Parathyroid adenoma (tissue), 2 donors: ENCODE measurements around the gene CEP152.

ENCODE experiments used
- H2AFZ ChIP-seq: fragments of 300-600 bp; sonication (generic); one replicate; pipeline ENCODE4 v1.7.0; 2017; ENCODE audit warnings: antibody characterized with exemption, mild to moderate bottlenecking
- H3K27ac ChIP-seq: fragments of 300-600 bp; sonication (generic); one replicate; pipeline ENCODE4 v1.7.0; 2017
- H3K27me3 ChIP-seq: fragments of 300-600 bp; sonication (generic); one replicate; pipeline ENCODE4 v1.7.0; 2017; ENCODE audit warnings: low read length; ENCODE audit not compliant: control insufficient read depth, insufficient read depth
- H3K36me3 ChIP-seq: fragments of 300-600 bp; sonication (generic); one replicate; pipeline ENCODE4 v1.7.0; 2017; ENCODE audit warnings: low read length; ENCODE audit not compliant: control insufficient read depth, insufficient read depth
- H3K4me1 ChIP-seq: fragments of 300-600 bp; sonication (generic); one replicate; pipeline ENCODE4 v1.7.0; 2017; ENCODE audit warnings: control low read depth
- H3K4me2 ChIP-seq: fragments of 300-600 bp; sonication (generic); one replicate; pipeline ENCODE4 v1.7.0; 2017; ENCODE audit warnings: low read length
- H3K4me3 ChIP-seq: fragments of 300-600 bp; sonication (generic); one replicate; pipeline ENCODE4 v1.7.0; 2017; ENCODE audit warnings: low read depth, low read length
- H3K79me2 ChIP-seq: fragments of 300-600 bp; sonication (generic); one replicate; pipeline ENCODE4 v1.7.0; 2017; ENCODE audit warnings: control low read depth
- H3K9ac ChIP-seq: fragments of 300-600 bp; sonication (generic); one replicate; pipeline ENCODE4 v1.7.0; 2017; ENCODE audit warnings: mild to moderate bottlenecking
- H3K9me3 ChIP-seq: fragments of 300-600 bp; sonication (generic); one replicate; pipeline ENCODE4 v1.7.0; 2017; ENCODE audit warnings: low read length; ENCODE audit not compliant: control insufficient read depth
- CTCF ChIP-seq: fragments of 300-600 bp; sonication (generic); IDR thresholded peaks from one replicate; pipeline ENCODE4 v1.7.0; 2017; ENCODE audit warnings: antibody characterized with exemption, mild to moderate bottlenecking
- donor health status: primary hyperparathyroidism.

CEP152 gene

GRCh38 chr15:48811325-48811958 is 573 bp upstream of the CEP152 start:
- peak overlapping the region; percentile 89 for H2AFZ ChIP-seq
- no peak for TF ChIP-seq CTCF
- no peaks in the 10 kb centered on the region for H3K27me3 ChIP-seq
- no peak overlapping the region for H3K9ac ChIP-seq
- H3K9me3 ChIP-seq = no peaks in the 10 kb centered on the region
- no peak overlapping the region for H3K27ac ChIP-seq
- H3K79me2 ChIP-seq = no peaks in the 10 kb centered on the region
- no peaks in the 10 kb centered on the region for H3K4me1 ChIP-seq
- H3K36me3 ChIP-seq = no peaks in the 10 kb centered on the region
- peak overlapping the region; percentile 76 for H3K4me3 ChIP-seq
- peak overlapping the region; percentile 86 for H3K4me2 ChIP-seq

GRCh38 chr15:48806151-48806550 is 4.7 kb downstream of the CEP152 start:
- Histone ChIP-seq H2AFZ (no peak overlapping the region), H3K4me1 (no peaks in the 10 kb centered on the region), H3K36me3 (no peaks in the 10 kb centered on the region), H3K9me3 (no peaks in the 10 kb centered on the region), H3K4me2 (no peak overlapping the region), H3K27me3 (no peaks in the 10 kb centered on the region), H3K4me3 (no peak overlapping the region), H3K79me2 (no peaks in the 10 kb centered on the region), H3K9ac (no peak overlapping the region), H3K27ac (no peak overlapping the region)
- no peak for TF ChIP-seq CTCF

GRCh38 chr15:48805591-48805990 is 5.3 kb downstream of the CEP152 start:
- H3K36me3 ChIP-seq = no peaks in the 10 kb centered on the region
- no peaks in the 10 kb centered on the region for H3K27me3 ChIP-seq
- no peak overlapping the region for H3K4me3 ChIP-seq
- no peak overlapping the region for H3K9ac ChIP-seq
- H3K79me2 ChIP-seq = no peaks in the 10 kb centered on the region
- H3K4me1 ChIP-seq = no peaks in the 10 kb centered on the region
- H3K9me3 ChIP-seq = no peaks in the 10 kb centered on the region
- no peak for TF ChIP-seq CTCF
- H3K4me2 ChIP-seq = no peak overlapping the region
- H2AFZ ChIP-seq = no peak overlapping the region
- no peak overlapping the region for H3K27ac ChIP-seq

- TF ChIP-seq CTCF = no peak
Observed at GRCh38 chr15:48803877-48804276, 7.0 kb downstream of the CEP152 start.

GRCh38 chr15:48802867-48803266 is 8.0 kb downstream of the CEP152 start:
- H3K4me1 ChIP-seq = no peaks in the 10 kb centered on the region
- H3K27ac ChIP-seq = no peak overlapping the region
- H3K9ac ChIP-seq = no peak overlapping the region
- no peak overlapping the region for H2AFZ ChIP-seq
- no peaks in the 10 kb centered on the region for H3K79me2 ChIP-seq
- no peaks in the 10 kb centered on the region for H3K36me3 ChIP-seq
- H3K4me3 ChIP-seq = no peak overlapping the region
- H3K9me3 ChIP-seq = no peaks in the 10 kb centered on the region
- H3K4me2 ChIP-seq = no peak overlapping the region
- no peaks in the 10 kb centered on the region for H3K27me3 ChIP-seq
- no peak for TF ChIP-seq CTCF

More at GRCh38 chr15:48803877-48804276, 7.0 kb downstream of the CEP152 start:
- Histone ChIP-seq H3K27ac (no peak overlapping the region), H3K79me2 (no peaks in the 10 kb centered on the region), H2AFZ (no peak overlapping the region), H3K9ac (no peak overlapping the region), H3K9me3 (no peaks in the 10 kb centered on the region), H3K4me1 (no peaks in the 10 kb centered on the region), H3K36me3 (no peaks in the 10 kb centered on the region), H3K27me3 (no peaks in the 10 kb centered on the region), H3K4me2 (no peak overlapping the region), H3K4me3 (no peak overlapping the region)
